Inflammatory macrophage treated with lipopolysaccharide for 1 hour (primary cell): ENCODE measurements around the gene TIMM17A.
"Not testable (repeated sequence)": the region's sequence is repeated elsewhere in the genome, so short reads cannot be mapped to it uniquely, and the experiment has no call there.

Experiments used
- DNase-seq, 2 donors: peaks; one replicate each; pipeline ENCODE4 v3.0.0-alpha.2; 2020 to 2022

Gene TIMM17A

DNA sequence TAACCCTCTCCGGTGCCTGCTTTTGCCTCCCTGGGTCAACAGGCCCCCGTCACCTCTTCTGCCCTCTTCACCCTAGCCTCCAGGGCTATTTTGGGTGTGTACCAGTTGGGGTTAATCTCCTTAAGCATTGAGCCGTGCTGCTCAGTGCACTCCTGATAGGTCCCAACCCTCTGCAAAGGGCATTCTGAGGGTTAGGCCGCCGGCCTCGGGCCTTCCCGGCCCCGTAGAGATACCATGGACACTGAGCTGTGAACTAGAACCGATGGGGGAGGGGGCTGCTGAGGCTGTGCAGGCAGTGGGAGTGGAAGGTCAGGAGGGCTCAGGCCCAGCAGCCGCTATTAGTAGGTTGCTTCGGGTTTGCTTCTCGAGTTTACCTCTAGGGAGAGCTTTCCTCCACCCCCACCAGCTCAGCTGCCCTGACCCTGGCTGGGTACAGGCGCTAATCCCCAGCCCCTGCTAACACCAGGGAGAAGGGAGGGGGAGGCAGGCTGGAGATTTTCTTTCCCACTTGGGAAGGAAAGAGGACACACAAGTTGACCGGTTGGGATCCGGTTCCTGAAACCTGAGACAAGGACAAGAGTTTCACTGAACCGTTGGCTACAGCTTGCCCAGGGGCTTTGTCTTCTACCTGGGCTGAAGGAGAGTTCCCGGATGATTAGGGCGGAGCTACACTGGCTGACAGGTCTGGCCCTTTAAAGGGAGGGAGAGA lies 13.7 kb upstream of the TIMM17A start:
- no peak for DNase-seq

DNA sequence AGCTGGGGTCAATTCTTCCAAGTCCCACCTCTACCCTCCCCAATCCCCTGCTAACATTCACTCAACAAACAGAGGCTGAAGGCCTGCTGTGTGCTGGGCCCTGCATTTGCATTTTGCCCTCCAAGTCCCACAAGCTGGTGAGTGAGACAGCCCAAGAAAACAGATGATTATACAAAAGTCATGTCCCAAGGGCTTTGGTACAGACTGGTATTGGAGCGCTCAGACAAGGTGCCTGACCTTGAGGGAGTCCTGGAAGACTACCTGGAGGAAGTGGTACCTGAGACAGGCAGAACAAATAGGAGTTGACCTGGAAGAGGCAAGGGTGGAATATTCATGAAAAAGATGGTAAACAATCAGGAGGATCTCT lies 13.2 kb upstream of the TIMM17A start:
- no peak for DNase-seq

DNA sequence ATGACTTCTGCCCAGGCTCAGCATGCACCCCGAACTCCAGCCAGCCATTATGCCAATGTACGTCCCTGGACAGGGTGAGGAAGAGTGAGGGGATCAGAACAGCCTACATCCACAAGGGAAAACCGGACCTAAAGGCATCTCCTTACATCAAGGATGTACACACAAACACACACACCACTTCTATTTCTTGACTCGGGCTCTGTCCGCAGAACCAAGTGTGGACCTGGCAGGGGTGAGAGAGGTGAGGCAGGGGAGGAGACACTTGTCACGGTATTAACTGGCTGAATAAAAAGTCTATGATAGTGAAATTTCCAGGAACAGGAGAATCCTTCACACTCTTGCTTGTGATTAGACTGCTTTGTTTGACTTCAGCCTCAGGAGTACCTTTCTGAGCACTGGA lies 11.3 kb upstream of the TIMM17A start:
- DNase-seq: no peak

DNA sequence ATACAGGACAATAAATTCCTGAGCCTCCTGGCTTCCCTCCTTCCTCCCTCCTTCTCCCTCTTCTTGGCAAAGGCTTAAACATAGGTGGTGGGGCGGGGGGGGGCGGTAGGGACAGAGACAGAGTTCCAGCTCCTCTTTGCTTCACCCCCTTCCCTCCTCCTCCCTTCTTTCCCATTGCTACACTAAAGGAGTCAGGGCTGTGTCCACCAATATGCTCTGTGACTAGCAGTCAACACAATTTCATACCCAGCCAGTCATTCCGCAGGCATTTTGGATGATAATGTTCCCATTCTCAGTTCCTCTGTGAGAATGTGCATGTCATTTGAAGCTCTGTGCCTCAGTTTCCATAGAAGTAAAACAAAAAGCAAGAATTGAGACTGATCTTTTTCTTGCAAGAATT lies 10.7 kb upstream of the TIMM17A start:
- DNase-seq: no peak

DNA sequence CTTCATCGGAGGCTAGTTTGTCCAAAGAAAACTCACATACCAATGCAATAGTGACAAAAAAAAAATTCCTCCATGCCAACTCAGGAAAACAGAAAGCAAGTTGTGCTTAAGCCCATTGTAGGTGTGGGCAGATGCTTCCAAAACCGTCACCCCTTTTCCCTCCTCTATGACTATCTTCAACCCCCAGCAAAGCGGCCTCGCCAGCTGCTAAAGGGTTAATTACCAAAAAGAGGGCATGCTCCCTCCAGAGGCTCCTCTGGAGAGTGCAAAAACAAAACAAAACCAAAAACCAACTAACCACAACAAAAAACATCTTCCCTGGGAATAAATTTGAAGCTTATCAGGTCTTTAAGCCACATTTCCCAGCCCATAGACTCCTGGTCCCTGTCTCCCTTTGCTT lies 10.1 kb upstream of the TIMM17A start:
- no peak for DNase-seq

DNA sequence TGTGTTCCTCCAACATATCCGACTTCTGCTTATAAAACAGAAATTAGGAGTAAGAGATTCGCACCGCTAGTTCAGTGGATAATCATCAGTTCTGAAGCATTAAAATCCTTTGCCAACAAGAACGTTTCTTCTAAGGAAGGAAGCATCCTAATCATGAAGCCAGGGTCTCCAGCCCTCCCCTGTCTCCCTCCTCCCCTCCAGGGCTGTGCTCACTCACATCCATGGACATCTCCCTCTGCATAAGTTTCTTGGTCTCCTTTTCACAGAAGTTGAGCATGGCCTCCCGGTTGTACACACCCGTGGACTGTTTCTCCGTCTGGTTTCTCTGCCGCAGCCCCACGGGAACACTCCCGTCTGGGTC lies 9.5 kb upstream of the TIMM17A start:
- no peak for DNase-seq

DNA sequence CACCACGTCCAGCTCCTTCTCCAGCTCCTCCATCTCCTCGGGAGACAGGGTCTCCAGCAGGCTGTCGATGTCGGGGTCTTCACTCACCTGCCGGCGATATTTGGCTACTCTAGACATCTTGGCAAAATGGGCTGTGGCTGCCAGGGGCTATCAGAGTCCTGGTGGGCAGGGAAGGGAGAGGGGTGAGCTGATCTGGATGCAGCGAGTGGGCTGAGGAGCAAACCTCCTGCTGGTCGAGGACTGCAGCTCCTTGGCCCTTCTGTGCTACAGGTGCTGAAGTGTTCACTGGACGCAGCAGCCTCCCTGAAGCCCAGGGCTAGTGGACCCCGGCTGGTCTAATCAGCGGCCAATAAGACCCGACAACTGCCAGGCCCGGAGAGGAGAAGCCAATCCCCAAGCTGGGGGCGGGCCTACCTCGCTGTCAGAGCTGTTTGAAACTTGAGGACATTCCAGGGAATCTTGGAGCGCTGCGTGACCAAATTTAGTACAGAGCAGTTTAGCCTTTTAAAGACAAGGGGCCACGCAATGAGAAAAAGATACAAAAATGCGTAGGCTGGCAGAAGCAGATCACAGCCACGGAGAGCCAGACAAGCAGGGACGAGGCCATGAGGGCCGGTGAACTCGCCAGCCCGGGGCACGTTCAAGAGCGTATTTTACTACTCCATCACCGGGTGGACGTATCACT lies 8.9 kb upstream of the TIMM17A start, which contains the start of gene LMOD1:
Gene LMOD1, minus strand, starts transcription at position 325 of the 685 bp plus-strand sequence. Its CDS starts 208 bp downstream, at position 117.
- peak; percentile 14 to 31 for DNase-seq

DNA sequence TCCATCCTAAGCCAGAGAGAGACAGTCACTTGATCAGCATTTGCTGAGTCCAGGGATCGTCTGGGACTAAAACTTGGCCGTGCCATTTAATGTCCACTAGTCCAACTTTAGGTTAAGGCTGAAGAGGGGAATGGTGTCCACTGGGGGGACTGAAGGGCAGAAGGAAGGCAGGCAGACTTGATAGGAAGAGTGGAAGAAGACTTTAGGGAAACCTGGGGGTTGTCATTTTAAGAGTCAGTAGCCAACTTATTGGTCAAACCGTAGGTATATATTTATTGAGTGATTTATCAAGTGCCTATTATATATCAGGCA lies 7.7 kb upstream of the TIMM17A start:
- DNase-seq: no peak

DNA sequence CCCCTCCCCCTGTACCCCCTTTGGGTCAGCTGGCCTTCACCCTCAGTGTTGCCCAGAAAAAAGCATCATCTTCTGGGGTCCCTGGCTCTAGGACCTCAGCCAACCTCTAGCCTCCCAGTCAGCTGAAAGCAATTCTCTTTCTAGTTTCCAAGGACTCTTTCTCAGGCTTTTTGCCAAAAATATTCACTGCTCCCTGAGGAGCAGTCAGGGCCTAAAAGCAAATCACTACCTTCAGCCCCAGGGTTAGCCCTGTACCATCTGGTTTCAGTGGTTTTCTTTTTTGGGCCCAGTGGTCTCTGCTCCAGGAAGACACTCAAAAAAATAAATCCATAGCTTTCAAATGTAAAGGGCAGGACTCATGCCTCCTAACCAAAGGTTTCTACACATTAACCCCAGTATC lies 5.8 kb upstream of the TIMM17A start:
- no peak for DNase-seq

DNA sequence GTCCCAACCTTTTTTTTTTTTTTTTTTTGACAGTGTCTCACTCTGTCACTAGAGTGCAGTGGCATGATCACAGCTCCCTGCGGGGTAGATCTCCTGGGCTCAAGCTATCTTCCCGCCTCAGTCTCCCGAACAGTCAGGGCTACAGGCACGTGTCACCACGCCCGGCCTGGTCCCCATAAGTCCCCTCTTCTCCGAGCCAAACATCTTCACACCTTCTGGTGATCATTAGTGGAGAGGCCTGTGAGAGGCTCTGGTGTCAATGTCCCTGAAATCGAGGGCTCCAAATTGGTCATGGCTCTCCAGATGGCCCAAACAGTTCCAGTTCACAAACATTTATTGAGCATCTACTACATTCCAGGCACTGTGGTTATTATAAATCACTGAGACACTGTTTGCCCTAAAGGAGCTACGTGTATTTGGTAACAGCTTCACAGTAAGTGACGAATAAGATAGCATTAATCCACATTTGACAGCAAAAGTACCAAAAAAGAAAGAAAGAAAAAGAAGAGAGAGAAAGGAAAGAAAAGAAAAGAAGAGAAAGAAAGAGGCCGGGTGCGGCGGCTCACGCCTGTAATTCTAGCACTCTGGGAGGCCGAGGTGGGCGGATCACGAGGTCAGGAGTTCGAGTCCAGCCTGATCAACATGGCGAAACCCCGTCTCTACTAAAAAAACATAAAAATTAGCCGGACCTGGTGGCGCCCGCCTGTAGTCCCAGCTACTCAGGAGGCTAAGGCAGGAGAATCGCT lies 867 bp upstream of the TIMM17A start:
- no peak for DNase-seq

DNA sequence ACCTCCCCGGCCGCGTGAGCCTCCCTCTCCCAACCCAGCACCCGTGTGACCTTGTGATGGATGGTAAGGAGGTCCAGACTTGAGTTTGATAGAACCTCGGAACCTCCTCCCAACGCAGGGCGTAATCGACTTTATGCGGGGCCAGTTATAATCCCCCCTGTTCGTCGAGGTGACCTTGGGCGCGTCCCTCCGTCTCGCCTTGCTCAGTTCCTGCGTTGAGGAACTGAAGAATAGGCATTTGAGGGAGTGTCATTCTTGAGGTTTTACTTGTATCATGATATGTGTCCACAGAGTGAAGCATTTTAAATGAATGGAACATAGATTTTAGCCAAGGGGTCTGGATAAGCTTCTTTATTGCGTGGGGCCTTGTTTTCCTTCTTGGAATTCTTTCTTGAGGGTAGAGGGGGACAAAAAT lies 433 bp downstream of the TIMM17A start:
- DNase-seq: peak in 1 of 2 donors; percentile 48

DNA sequence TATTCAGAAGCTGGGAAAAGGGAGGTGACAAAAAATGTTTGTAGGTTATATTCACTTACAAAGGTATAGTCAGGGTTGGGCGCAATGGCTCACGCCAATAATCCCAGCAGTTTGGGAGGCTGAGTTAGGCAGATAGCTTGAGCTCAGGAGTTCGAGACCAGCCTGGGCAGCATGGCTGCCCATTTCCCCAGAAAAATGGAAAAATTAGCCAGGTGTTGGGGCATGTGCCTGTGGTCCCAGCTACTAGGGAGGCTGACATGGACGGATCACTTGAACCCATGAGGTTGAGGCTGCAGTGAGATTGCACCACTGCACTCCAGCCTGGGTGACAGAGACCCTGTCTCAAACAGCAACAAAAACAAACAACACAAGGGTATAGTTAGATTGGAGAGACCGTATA lies 3.0 kb downstream of the TIMM17A start:
- DNase-seq: no peak

DNA sequence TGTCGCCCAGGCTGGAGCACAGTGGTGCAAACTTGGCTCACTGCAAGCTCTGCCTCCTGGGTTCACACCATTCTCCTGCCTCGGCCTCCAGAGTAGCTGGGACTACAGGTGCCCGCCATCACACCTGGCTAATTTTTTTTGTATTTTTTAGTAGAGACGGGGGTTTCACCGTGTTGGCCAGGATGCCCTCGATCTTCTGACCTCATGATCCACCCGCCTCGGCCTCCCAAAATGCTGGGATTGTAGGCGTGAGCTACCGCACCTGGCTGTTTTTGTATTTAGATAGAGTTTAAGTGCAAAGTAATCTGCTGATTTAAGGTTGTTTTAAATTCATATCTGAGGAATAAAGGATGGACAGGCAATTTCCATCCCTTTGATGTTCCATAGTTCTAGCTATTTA lies 7.1 kb downstream of the TIMM17A start:
- DNase-seq: not testable (repeated sequence)

DNA sequence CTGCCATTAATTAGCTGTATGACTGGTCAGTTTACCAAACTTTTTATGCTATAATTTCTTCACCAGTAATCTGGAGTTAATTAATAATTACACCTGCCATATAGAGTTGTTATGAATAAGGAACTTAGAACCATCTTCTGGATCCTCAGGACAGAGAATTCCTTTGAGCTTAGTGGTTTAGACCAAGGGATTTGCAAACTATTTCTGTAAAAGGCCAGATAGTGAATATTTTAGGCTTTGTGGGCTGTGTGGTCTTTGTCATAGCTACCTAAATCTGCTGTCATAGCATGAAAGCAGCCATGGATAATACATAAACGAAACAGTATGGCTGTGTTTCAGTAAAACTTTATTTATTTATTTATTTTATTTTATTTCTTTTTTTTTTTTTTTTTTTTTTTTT lies 9.0 kb downstream of the TIMM17A start:
- DNase-seq: no peak

DNA sequence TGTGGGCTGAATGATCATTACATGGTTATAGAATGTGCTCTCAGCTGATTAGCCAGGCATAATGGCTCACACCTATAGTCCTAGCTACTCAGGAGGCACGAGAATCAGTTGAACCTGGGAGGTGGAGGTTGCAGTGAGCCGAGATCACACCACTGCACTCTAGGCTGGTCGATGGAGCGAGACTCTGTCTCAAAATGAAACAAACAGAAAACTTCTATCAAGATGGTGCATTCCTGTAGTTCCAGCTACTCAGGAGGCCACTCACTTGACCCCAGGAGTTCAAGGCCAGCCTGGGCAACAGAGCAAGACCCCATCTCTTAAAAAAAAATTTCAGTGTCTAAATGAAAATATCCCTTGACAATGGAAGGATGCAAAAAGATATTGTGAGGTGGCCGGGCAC lies 10.9 kb downstream of the TIMM17A start:
- no peak for DNase-seq

DNA sequence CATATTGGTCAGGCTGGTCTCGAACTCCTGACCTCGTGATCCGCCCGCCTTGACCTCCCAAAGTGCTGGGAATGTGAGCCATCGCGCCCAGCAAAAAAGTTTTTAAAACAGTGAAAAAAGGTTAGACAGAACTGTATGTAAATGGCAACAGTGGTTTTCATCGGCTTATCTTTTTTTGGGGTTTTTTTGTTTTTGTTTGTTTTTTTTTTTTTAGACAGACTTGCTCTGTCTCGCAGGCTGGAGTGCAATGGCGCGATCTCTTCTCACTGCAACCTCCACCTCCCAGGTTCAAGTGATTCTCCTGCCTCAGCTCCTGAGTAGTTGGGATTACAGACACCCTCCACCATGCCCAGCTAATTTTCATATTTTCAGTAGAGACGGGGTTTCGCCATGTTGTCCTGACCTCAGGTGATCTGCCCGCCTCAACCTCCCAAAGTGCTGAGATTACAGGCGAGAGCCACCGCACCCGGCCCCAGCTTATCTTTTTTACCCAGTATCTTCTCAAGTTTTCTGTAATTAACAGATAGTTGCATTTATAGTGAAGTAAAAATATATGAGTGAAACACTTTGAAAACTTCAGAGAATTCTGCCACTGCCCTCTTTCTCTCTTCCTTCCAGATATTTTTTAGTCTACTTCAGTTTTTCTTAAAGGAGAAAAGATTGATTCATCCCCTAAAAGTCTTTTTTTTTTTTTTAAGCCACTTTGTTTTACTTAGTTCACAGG lies 13.1 kb downstream of the TIMM17A start:
- no peak for DNase-seq

DNA sequence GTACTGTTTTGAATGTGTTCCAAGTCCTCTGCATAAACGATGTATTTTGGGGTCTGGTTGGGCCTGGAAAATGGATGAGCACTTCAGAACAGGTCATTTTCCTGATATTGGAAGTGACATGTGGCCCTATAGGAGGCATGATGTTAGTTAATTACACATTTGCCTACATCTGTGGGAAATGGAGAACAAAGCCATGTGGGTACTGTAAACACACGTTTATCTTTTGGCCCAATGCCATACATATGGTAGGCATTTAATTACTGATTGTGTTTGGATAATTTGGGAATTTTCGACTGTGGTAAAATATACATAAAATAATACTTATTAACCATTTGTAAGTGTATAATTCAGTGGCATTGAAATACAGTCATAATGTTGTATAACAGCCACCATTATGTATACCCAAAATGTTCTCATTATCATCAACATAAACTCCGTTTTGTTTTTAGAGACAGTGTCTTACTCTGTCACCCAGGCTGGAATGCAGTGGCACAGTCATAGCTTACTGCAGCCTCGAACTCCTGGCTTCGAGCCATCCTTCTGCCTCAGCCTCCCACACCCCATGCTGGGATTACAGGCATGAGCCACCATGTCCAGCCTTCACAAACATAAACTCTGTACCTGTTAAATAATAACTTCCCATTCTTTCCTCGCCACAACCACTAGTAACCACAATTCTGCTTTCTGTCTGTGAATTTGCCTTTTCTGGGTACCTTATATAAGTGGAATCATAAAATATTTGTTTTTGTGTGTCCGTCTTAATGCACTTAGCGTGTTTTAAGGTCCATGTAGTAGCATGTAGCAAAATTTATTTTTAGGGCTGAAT lies 15.2 kb downstream of the TIMM17A start:
- DNase-seq: no peak

DNA sequence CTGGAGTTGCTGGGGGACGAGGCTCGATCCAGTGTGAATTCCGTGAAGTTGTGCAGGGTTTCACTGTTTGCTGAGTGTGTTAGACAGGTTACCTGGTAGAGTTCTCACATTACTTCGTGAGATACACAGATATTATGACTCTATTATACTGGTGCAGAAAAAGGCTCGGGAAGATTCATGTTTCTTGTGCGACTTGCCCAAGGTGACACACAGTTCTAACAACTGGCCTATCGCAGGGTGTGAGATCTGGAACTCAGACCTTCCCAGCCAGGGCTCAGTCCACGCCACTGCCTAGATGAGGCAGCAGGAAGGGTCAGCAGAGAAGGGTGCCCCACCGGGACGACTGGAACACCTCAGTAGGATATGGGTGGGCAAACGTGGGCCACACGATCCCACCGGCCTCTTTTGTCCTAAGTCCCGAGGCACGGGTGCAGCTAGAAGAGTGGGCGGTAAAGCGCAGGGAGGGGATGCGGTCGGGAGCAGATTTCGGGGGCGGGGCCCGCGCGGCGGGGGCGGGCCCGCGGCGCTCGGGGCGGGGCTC lies 26.8 kb downstream of the TIMM17A start:
- DNase-seq: peak in 1 of 2 donors; percentile 71

DNA sequence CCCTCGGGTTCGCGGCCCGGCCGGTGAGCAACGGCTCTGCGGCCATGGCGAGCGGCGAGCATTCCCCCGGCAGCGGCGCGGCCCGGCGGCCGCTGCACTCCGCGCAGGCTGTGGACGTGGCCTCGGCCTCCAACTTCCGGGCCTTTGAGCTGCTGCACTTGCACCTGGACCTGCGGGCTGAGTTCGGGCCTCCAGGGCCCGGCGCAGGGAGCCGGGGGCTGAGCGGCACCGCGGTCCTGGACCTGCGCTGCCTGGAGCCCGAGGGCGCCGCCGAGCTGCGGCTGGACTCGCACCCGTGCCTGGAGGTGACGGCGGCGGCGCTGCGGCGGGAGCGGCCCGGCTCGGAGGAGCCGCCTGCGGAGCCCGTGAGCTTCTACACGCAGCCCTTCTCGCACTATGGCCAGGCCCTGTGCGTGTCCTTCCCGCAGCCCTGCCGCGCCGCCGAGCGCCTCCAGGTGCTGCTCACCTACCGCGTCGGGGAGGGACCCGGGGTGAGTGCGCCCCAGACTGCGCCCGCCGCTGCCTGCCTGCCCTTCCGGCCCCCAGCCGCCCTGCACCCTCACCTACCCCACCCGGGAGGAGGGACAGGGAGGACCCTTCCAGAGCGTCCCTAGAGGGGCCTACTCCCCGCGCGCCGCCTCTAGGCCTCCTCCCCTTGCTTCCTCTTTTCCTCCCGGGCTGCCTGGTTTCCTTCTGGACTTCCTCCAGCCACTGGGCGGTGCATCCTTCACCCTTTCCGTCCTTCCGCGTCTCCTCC lies 27.5 kb downstream of the TIMM17A start, which contains the start of gene RNPEP:
Gene RNPEP, plus strand, starts transcription at position 26 of the 757 bp plus-strand sequence. Its CDS starts 19 bp downstream, at position 45.
- peak; percentile 77 to 82 for DNase-seq

DNA sequence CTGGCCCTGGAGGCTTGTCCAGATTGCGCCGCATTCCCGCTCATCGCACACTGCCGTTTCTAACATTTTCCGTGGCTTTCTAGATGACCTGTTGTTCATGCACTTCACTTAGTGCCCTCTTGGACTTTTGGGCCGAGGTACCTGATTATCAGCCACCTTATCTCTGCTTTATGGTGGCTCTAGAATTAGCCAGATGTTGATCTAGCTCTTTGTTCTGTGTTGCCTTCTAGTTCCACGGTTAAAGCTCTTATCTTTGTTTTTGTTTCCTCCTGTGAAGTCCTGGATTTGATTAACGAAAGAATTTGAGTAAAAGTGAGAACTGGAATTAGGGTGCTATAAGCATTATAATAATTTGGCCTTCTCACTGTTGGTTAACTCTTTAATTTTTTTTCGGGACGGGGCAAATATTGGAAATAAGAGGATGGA lies 28.1 kb downstream of the TIMM17A start:
- no peak for DNase-seq

DNA sequence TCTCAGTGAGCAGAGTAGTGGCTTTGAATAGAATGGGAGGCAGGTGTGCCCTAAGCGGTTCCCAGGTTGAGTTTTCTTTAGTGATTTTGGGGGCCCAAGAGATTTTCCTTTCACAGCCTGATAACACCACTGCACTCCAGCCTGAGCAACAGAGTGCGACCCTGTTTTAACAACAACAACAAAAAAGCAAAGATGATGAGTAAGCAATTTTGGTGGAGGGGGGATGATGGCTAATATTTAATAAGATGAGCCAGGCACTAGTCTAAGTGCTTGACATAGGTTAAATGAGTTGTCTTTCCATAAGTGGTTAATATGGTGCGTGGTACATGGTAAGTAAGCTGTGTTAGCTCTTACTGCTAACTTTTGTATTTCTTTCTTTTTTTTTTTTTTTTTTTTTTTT lies 29.1 kb downstream of the TIMM17A start:
- DNase-seq: no peak
